Neural cell (in vitro differentiated cells): ENCODE data around the gene ADAMTSL2. TPM values are rescaled to one million over a fixed set of nuclear protein-coding genes. Genes with fewer than 3 reads are reported as not detected.

Experiments used
- H2AFZ ChIP-seq: fragments of 200-600, 300-800 bp; sonication (generic), shearing (Covaris generic); 2 replicates; pipeline ENCODE4 v1.6.0; 2014; ENCODE audit warnings: low read depth, mild to moderate bottlenecking, antibody characterized with exemption, low read length, moderate library complexity
- H3F3A ChIP-seq: fragments of 200-600 bp; shearing (Covaris generic); 2 replicates; pipeline ENCODE4 v1.6.1; 2016; ENCODE audit warnings: mild to moderate bottlenecking, moderate library complexity, mixed read lengths, antibody characterized with exemption, low read length; ENCODE audit not compliant: insufficient read depth, poor library complexity, severe bottlenecking
- H3K27ac ChIP-seq: fragments of 200-600, 300-800 bp; sonication (generic), shearing (Covaris generic); 2 replicates; pipeline ENCODE4 v1.5.1; 2014; ENCODE audit warnings: mild to moderate bottlenecking, low read length, moderate library complexity
- H3K27me3 ChIP-seq: fragments of 300-800, 200-600 bp; sonication (generic), shearing (Covaris generic); 2 replicates; pipeline ENCODE4 v1.6.0; 2014; ENCODE audit warnings: mild to moderate bottlenecking, low read depth, low read length, moderate library complexity; ENCODE audit not compliant: insufficient read depth
- H3K36me3 ChIP-seq: fragments of 300-800, 200-600 bp; sonication (generic), shearing (Covaris generic); 2 replicates; pipeline ENCODE4 v1.5.1; 2014; ENCODE audit warnings: mild to moderate bottlenecking, antibody characterized with exemption, low read length, moderate library complexity; ENCODE audit not compliant: insufficient read depth
- H3K4me2 ChIP-seq: fragments of 300-800, 200-600 bp; sonication (generic), shearing (Covaris generic); 2 replicates; pipeline ENCODE4 v1.6.0; 2014; ENCODE audit warnings: mild to moderate bottlenecking, low read length
- H3K4me3 ChIP-seq: fragments of 300-800, 200-600 bp; sonication (generic), shearing (Covaris generic); 2 replicates; pipeline ENCODE4 v1.5.1; 2014; ENCODE audit warnings: mild to moderate bottlenecking, low read length, moderate library complexity
- H3K79me2 ChIP-seq: fragments of 200-600 bp; shearing (Covaris generic); replicated peaks from 2 replicates; pipeline ENCODE4 v1.6.0; 2014; ENCODE audit warnings: mild to moderate bottlenecking, low read length, moderate library complexity; ENCODE audit not compliant: insufficient read depth
- H3K9ac ChIP-seq: fragments of 300-800, 200-600 bp; sonication (generic), shearing (Covaris generic); 2 replicates; pipeline ENCODE4 v1.6.1; 2016; ENCODE audit warnings: mild to moderate bottlenecking, low read length, mixed read lengths
- H3K9me2 ChIP-seq: fragments of 200-600 bp; shearing (Covaris generic); 2 replicates; pipeline ENCODE4 v1.6.1; 2016; ENCODE audit warnings: mild to moderate bottlenecking, low read length, mixed read lengths; ENCODE audit not compliant: insufficient read depth
- H3K9me3 ChIP-seq: fragments of 200-600, 300-800 bp; sonication (generic), shearing (Covaris generic); 2 replicates; pipeline ENCODE4 v1.6.1; 2016; ENCODE audit warnings: mild to moderate bottlenecking, mixed run types, low read length, moderate library complexity, mixed read lengths
- H4K20me1 ChIP-seq: fragments of 200-600 bp; shearing (Covaris generic); 2 replicates; pipeline ENCODE4 v1.6.1; 2016; ENCODE audit warnings: mild to moderate bottlenecking, mixed run types; ENCODE audit not compliant: insufficient read depth
- CTCF ChIP-seq: fragments of 450-650 bp; IDR thresholded peaks from 2 replicates; pipeline ENCODE4 v1.5.1; 2014; ENCODE audit warnings: antibody characterized with exemption, mild to moderate bottlenecking, moderate library complexity; ENCODE audit not compliant: poor library complexity, severe bottlenecking
- EP300 ChIP-seq: fragments of 450-650 bp; conservative IDR thresholded peaks from 2 replicates; pipeline ENCODE4 v1.6.1; 2014; ENCODE audit warnings: antibody characterized with exemption, mild to moderate bottlenecking, moderate library complexity; ENCODE audit not compliant: poor library complexity, severe bottlenecking
- EZH2 ChIP-seq: fragments of 200-600, 300-800 bp; shearing (Covaris generic), sonication (generic); IDR thresholded peaks from 2 replicates; pipeline ENCODE4 v1.6.1; 2014; ENCODE audit warnings: antibody characterized with exemption, low read length, borderline replicate concordance, mild to moderate bottlenecking; ENCODE audit not compliant: insufficient read depth, poor library complexity, severe bottlenecking
- MXI1 ChIP-seq: fragments of 450-650 bp; conservative IDR thresholded peaks from 2 replicates; pipeline ENCODE4 v1.6.1; 2014; ENCODE audit warnings: antibody characterized with exemption, mild to moderate bottlenecking; ENCODE audit not compliant: poor library complexity, severe bottlenecking
- POLR2AphosphoS5 ChIP-seq: IDR thresholded peaks from 2 replicates; pipeline ENCODE4 v1.6.1; 2012
- RAD21 ChIP-seq: fragments of 450-650 bp; conservative IDR thresholded peaks from 2 replicates; pipeline ENCODE4 v1.6.1; 2014; ENCODE audit warnings: antibody characterized with exemption, mild to moderate bottlenecking, moderate library complexity
- SMC3 ChIP-seq: fragments of 450-650 bp; conservative IDR thresholded peaks from 2 replicates; pipeline ENCODE4 v1.6.1; 2014; ENCODE audit warnings: antibody characterized with exemption, mild to moderate bottlenecking, moderate library complexity; ENCODE audit not compliant: poor library complexity
- TAF1 ChIP-seq: IDR thresholded peaks from 2 replicates; pipeline ENCODE4 v1.6.1; 2012; ENCODE audit warnings: low read depth
- polyA plus RNA-seq: library from polyadenylated mRNA; depleted of rRNA; stranded (reverse); fragments of >200 nt; gene quantifications from 2 replicates; pipeline ENCODE4 v1.2.3, GENCODE V29; 2014
- TF ChIP-seq, protein P1 (sequence below): IDR thresholded peaks from 2 replicates; pipeline ENCODE4 v1.6.1; 2012; ENCODE audit warnings: borderline replicate concordance

Gene ADAMTSL2
- polyA plus RNA-seq, 1 donor from 2014 or later = 0.85 TPM

DNA sequence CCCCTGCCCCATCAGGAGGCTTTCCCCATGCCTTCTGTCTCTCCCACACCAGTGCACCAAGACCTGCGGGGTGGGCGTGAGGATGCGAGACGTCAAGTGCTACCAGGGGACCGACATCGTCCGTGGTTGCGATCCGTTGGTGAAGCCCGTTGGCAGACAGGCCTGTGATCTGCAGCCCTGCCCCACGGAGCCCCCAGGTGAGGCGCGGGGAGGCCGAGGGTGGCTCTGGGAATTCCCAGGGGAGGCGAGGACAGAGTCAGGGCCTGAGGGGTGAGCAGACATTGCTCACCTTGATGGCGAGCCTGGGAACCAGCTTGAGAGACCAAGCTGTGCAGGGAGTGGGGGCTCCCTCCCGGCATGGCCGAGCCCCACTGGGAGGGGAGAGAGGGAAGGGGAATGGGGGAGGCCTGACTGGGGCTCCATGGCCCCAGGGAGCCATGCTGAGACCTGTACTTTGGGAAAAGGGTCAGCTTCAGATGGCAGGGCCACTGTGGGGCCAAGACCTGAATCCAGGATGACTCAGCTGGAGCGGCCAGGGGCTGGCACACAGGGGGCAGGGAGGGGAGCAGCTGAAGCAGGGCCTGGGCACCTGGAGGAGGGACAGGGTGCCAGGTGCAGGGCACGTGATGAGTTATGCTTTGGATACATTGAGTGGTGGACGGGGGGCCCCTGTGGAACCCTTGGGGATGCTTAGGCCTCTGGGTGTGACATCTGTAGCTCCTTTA, 39.4 kb downstream of the ADAMTSL2 start:
- Histone ChIP-seq H3K36me3 (no peaks in the 10 kb centered on the region), H4K20me1 (no peaks in the 10 kb centered on the region), H3K27ac (no peak overlapping the region), H3K9me3 (no peaks in the 10 kb centered on the region), H3K4me3 (no peak overlapping the region), H3K9ac (no peak overlapping the region), H3K79me2 (no peaks in the 10 kb centered on the region), H2AFZ (no peak overlapping the region), H3K9me2 (no peaks in the 10 kb centered on the region), H3F3A (no peaks in the 10 kb centered on the region), H3K4me2 (no peak overlapping the region), H3K27me3 (no peaks in the 10 kb centered on the region)
- no peak for TF ChIP-seq TAF1
- no peak for TF ChIP-seq MXI1
- TF ChIP-seq EZH2 = no peak
- TF ChIP-seq SMC3 = no peak
- TF ChIP-seq CTCF = no peak
- no peak for TF ChIP-seq POLR2AphosphoS5

- TF ChIP-seq EZH2 = no peak
- no peak for TF ChIP-seq RAD21
- TF ChIP-seq TAF1 = no peak
- no peak for TF ChIP-seq SMC3
- no peak for TF ChIP-seq POLR2AphosphoS5
- no peak for TF ChIP-seq EP300
- TF ChIP-seq MXI1 = no peak
- TF ChIP-seq, protein P1, sequence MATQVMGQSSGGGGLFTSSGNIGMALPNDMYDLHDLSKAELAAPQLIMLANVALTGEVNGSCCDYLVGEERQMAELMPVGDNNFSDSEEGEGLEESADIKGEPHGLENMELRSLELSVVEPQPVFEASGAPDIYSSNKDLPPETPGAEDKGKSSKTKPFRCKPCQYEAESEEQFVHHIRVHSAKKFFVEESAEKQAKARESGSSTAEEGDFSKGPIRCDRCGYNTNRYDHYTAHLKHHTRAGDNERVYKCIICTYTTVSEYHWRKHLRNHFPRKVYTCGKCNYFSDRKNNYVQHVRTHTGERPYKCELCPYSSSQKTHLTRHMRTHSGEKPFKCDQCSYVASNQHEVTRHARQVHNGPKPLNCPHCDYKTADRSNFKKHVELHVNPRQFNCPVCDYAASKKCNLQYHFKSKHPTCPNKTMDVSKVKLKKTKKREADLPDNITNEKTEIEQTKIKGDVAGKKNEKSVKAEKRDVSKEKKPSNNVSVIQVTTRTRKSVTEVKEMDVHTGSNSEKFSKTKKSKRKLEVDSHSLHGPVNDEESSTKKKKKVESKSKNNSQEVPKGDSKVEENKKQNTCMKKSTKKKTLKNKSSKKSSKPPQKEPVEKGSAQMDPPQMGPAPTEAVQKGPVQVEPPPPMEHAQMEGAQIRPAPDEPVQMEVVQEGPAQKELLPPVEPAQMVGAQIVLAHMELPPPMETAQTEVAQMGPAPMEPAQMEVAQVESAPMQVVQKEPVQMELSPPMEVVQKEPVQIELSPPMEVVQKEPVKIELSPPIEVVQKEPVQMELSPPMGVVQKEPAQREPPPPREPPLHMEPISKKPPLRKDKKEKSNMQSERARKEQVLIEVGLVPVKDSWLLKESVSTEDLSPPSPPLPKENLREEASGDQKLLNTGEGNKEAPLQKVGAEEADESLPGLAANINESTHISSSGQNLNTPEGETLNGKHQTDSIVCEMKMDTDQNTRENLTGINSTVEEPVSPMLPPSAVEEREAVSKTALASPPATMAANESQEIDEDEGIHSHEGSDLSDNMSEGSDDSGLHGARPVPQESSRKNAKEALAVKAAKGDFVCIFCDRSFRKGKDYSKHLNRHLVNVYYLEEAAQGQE = no peak
- TF ChIP-seq CTCF = no peak
- Histone ChIP-seq H3K9ac (no peak overlapping the region), H2AFZ (no peak overlapping the region), H3K27ac (no peak overlapping the region), H3K9me3 (no peaks in the 10 kb centered on the region), H3K4me3 (no peak overlapping the region), H3K9me2 (no peaks in the 10 kb centered on the region), H4K20me1 (no peaks in the 10 kb centered on the region), H3K79me2 (no peaks in the 10 kb centered on the region), H3K4me2 (no peak overlapping the region), H3F3A (no peaks in the 10 kb centered on the region), H3K27me3 (no peaks in the 10 kb centered on the region), H3K36me3 (no peaks in the 10 kb centered on the region)
Measured at GRCh38 chr9:133574771-133575170, 40.3 kb downstream of the ADAMTSL2 start.
